Breast epithelium (tissue), 3 donors: ENCODE results near the gene MDFIC2.

ENCODE experiments used
- POLR2A ChIP-seq: fragments of 450-650 bp; IDR thresholded peaks from one replicate; pipeline ENCODE4 v1.6.1; 2016; ENCODE audit warnings: antibody characterized with exemption, mild to moderate bottlenecking, moderate library complexity
- TF ChIP-seq, protein P1 (sequence below), 3 donors: fragments of 450-650 bp; IDR thresholded peaks; one replicate each; pipeline ENCODE4 v1.5.1; 2016 to 2017; ENCODE audit warnings: antibody characterized with exemption in 3 of 3, mild to moderate bottlenecking in 3 of 3, moderate library complexity in 3 of 3

DNA sequence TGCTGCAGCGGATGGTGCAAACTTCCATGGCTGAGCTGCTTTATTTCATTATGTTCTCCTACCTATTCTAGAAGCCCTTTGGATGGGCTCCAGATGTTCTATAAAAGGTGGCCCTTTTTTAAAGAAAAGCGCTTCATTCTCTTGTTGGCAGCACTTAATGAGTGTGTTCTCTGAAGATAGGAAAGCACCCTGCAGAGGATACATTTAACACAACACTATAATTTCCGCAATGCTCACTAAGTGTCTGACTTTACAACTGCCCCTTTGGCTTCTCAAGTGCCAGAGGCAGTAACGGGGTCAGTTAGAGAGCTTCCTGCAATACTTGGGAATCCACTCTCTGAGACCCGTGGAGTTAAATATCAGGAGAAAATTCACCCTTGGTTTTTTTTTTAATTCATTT, 88.1 kb downstream of the MDFIC2 start:
- TF ChIP-seq, protein P1, sequence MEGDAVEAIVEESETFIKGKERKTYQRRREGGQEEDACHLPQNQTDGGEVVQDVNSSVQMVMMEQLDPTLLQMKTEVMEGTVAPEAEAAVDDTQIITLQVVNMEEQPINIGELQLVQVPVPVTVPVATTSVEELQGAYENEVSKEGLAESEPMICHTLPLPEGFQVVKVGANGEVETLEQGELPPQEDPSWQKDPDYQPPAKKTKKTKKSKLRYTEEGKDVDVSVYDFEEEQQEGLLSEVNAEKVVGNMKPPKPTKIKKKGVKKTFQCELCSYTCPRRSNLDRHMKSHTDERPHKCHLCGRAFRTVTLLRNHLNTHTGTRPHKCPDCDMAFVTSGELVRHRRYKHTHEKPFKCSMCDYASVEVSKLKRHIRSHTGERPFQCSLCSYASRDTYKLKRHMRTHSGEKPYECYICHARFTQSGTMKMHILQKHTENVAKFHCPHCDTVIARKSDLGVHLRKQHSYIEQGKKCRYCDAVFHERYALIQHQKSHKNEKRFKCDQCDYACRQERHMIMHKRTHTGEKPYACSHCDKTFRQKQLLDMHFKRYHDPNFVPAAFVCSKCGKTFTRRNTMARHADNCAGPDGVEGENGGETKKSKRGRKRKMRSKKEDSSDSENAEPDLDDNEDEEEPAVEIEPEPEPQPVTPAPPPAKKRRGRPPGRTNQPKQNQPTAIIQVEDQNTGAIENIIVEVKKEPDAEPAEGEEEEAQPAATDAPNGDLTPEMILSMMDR (IDR thresholded peaks at IDR 0.05), result no peak
- TF ChIP-seq POLR2A, result no peak
